HG03108 (cell line): ENCODE measurements around the gene TRABD2A.

Experiments
- ATAC-seq: cut with Tn5 transposase; IDR thresholded peaks from one replicate; pipeline ENCODE4 v1.9.1; 2021; ENCODE audit warnings: moderate library complexity; ENCODE audit not compliant: unreplicated experiment

The TRABD2A gene

DNA sequence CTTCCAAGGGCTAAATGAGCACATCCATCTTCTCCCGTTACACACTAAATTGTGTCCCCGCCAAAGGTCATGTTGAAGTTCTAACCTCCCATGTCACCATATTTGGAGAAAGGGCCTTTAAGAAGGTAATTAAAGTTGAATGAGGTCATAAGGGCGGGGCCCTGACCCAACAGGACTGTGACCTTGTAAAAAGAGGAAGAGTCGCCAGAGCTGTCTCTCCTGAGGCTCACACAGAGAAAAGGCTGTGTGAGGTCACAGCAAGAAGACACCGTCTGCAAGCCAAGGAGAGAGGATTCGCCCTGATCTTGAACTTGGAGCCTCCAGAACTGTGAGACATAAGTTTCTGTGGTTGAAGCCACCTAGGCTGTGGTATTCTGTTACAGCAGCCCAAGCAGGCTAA is 24.1 kb downstream of the TRABD2A start:
- no peak for ATAC-seq

DNA sequence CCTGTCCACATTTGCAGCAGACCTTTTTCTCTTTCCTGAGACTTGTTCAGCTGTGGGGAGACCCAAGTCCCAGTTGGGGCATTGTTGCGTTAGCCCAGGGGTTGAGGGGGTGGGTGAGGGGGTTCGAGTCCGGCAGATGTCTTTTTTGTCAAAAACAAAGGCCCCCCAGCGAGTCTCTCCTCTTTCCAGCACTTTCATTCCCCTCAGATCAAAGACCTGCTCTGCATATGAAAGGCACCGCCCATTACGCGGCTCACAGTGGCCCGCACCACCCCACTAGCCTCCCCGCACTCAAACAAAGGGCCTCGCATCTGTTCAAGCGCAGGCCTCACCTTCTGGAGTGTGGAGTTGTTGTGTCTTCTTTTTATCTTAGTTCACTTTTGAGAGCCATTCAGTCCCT is 25.2 kb downstream of the TRABD2A start:
- ATAC-seq, result no peak

DNA sequence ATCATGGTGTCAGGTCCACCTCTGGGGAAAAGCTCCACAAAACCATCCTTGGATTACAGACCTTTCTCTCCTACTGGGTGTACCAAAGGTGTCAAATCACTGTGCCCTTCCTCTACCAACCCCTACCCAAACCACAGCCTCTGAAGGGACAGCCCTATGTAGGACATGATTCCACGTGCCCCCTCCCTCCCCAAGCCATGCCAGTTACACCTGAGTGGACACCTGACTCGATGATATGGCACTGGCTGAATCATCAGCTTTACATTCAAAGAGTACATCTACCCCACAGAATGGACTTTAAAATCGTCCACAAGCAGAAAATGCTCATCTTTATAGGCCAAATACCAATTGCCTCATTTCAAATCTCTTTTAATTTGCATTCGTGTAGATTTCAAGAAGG is 26.0 kb downstream of the TRABD2A start:
- ATAC-seq, result no peak

DNA sequence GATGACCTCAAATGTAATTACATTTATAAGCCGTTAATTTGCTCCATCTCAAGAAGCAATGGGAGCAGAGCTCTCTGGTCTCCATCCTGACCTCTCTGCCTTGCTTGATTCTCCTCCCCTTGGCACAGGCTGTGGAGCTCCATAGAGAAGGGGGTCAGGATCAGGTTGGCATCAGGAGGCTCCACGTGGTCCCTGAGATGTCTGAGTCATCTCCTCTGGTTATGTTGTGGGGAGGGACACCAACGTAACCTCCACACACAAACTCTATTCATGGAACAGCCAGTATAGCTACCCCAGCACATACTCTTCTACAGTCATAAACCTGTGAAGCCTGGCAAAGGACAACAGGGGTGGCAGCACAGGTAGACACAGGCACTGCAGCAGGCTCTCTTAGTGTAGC is 29.0 kb downstream of the TRABD2A start:
- ATAC-seq, result no peak

DNA sequence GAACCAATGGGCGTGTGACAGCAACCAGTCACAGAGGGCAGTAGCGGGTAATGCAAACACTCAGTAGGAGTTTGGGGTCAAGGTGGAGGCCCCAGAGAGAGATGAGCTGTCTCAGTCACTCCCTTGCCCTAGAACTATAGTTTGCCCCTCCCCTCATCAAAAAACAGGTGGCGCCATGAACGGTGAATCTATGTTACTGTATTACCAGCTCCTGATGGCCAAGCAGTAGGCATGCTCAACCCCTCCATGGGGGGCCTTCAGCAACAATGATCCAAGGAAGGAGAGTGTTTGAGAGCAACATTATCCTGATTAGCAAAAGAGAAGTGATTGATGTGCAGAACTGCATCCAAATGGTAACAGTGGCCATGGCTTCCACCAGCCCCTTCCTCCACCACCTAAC is 30.4 kb downstream of the TRABD2A start:
- ATAC-seq, result no peak

DNA sequence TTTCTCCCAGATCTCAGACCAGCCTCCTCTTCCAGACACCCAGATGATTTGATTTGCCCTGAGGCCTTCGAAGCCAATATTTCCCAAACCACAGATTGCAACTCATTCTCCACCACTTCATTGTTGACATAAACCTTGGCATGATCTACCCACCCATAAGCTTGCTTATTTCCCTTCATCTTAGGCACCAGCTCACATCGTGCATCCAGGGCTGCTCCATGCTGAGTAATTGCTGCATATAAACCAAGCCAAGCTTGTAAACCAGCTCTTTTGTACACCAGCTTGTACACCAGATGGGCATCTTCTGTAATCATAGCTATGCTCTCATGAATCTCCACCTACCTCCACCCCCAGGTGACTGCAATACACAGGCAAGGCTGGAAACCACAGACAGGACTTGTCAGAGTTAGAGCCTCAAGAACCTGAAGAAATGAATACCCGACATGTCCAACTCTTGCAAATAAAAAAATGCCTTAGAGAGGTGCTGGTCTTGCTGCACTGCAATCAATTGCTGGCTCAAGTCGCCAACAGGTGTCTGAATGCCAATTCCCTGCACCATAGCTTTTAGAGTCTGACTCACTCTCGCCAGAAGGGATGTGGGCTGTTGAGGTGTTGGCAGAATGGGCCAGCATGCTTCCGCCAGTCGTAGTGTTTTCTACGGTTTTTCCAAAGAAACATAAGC is 31.5 kb downstream of the TRABD2A start:
- no peak for ATAC-seq

DNA sequence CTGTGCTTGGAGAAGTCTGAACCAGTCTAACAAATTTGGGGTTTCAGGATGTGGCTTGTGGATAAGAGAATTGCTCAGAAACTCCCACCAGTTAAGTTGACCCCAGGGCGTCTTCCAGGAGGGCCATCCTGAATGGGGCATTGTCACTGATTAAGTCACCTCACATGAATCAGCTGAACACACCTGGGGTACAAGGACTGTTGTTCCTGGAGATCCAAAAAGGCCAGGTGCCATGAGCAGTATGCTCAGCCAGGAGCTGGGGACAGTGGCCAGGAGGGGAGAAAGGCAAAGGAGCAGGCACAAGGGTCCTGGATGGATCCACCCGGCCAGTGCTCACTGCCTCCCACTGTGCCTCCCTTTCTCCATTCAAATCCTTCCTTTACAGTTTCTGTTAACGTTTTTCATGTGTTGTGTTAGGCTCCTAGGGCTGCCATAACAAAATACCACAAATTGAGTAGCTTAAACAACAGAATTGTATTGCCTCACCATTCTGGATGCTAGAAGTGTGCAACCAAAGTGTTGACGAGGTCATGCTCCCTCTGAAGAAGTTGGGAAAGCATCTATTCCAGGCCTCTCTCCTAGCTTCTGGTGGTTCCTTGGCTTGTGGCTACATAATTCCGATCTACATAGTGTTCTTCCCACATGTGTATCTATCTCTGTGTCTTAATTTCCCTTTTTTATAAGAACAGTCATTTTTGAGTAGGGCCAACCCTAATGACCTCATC is 33.4 kb downstream of the TRABD2A start:
- ATAC-seq, result no peak

DNA sequence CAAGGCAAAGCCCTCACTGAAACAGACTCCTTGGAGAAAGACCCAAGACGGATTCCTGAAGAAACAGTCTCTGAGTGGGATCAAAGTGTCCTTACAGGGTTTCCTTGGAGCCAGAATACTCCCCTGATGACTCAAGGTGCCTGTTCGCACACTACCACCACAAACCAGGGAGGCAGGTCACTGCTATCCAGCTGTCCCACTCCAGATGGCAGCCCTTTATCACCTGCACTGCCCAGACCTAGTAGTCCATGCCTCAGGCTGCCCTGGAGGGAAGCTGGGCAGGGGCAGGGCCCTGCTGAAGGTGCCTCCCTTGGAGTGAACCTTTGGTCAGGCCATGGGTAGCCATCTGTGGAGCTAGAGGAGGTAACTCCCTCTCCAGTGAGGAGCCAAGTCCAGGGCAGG is 34.1 kb downstream of the TRABD2A start:
- no peak for ATAC-seq

DNA sequence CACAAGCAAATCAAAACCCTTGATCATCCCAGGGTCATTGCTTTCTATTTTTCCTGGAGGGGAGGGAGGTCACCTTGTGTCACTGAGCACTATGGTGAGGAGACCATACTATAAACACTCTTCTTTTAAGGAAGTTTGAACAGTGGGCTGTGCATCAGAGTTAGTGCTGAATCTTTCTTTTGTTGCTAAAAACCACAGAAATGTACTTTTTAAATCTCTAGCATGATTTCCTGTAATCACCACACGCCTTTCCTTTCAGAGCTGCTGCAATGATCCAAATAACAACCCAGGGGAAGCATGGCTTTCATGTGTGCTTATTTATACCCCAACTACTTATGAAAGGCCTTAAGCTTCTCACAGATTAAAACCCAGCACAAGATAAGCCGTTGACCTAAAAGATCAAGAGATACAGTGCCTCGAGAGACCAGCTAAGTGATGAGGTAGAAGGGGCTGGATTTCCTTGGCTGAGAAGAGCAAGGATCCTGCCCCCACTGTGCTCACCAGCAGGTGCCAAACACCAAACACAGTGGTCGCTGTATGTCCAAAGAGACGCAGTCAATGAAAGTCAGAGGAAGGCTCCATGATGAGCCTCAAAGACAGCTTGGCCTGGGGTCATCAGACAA is 34.7 kb downstream of the TRABD2A start:
- ATAC-seq, result no peak

DNA sequence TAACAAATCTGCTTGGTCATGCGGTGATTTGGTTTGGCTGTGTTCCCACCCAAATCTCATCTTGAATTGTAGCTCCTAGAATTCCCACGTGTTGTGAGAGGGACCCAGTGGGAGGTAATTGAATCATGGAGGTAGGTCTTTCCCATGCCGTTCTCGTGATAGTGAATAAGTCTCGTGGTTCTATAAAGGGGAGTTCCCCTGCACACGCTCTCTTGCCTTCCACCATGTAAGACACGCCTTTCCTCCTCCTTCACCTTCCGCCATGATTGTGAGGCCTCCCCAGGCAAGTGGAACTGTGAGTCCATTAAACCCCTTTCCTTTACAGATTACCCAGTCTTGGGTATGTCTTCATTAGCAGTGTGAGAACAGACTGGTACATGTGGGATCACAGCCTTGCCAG is 36.7 kb downstream of the TRABD2A start:
- ATAC-seq, result no peak

DNA sequence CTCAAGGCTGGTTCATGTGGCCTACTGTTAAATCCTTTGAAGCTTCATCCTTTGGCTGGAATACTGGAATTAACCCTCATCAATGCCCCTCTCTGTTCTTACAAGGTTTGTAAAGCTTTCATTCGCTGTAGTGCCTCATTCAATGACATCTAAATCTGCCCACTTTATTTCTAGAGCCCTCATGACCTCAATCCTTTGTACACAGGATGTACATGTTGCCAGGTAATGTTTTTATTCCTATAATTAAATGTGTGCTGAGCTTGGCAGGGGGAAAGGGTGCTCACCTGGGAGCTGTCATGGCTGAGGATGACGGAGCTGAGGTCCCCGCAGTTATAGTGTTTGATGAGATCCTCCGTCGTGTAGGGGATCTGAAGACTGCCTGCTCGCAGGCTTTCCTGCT is 39.3 kb downstream of the TRABD2A start:
- no peak for ATAC-seq

DNA sequence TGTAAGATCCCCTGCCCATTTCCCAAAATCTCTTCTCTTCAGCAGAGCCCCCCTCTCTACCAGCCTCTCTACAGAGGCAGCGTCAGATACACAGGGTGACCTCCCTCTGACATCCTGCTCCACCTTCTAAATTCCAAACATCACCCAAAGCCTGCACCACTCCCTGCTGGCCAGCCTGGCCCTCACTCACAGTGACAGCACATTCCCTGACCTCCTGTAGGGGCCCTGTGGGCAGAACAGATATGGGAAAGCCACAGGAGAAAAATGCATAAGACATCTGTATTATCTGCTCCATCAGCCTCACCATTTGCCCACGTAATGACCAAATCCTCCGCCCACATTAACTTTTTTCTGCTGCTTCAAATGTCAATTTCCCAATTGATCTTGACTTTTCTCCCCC is 40.6 kb downstream of the TRABD2A start:
- ATAC-seq, result no peak

DNA sequence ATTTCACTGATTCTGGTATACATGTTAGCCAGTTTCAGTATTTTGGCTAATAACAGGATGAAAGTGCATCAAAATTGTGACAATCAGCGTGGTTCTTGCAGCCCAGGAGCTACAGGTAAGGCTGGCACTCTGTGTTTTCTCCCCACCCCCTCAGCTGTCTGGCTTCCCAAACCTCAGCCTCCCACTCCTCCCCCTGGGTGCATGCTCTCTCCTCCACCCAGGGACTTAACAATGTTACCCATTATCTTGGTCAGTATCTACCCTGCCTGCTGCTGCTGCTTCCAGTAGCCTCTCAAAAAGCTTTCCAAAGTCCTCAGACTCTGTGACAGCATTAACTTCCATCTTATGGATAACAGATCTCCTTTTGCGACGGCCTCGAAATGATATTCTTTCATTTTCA is 41.0 kb downstream of the TRABD2A start:
- ATAC-seq, result no peak

DNA sequence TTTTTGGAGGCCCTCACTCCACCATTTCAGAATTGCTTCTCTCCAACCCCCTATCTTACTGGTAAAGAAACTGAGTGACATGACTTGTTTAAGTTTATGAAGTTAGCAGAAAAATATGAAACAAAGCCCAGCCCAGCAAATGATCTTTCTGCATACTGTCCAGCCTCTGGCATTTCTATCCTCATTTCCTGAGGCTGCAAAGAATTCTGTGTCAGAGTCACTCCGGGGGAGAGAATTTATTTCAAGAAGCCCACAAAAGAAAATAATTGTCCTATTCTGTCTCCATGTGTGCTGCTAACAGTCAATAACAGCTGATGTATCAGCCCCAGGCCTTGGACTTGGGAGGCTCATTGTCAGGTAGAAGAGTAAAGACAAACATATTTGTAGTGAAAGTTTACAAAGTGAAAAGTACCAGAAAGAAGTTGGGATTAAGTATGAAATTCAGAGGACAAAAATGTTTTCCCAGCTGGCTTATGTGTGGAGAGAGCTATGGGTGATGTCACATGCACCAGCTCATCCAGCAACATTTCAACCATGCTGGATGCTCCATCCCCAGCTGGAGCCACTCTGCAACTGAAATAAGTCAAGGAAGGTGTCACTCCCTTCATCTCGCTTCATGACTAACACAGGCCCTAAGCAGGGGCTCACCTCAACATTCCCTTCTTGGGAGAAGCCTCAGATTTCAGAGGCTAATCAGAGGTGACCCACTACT is 42.3 kb downstream of the TRABD2A start:
- no peak for ATAC-seq

DNA sequence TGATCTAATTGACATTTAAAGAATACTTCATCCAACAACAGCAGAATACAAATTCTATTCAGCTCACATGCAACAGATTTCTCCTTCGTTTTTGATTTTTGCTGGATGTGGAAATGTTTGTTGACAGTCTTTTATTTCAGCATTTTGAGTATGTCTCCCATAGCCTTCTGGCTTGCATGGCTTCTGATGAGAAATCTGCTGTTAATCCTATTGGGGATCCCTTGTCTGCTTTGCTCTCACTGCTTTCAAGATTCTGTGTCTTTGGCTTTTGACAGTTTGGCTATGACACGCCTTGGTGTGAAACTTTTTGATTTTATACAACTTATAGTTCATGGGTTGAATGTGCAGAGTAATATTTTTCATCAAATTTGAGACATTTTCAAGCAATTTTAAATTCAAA is 44.7 kb downstream of the TRABD2A start:
- no peak for ATAC-seq

DNA sequence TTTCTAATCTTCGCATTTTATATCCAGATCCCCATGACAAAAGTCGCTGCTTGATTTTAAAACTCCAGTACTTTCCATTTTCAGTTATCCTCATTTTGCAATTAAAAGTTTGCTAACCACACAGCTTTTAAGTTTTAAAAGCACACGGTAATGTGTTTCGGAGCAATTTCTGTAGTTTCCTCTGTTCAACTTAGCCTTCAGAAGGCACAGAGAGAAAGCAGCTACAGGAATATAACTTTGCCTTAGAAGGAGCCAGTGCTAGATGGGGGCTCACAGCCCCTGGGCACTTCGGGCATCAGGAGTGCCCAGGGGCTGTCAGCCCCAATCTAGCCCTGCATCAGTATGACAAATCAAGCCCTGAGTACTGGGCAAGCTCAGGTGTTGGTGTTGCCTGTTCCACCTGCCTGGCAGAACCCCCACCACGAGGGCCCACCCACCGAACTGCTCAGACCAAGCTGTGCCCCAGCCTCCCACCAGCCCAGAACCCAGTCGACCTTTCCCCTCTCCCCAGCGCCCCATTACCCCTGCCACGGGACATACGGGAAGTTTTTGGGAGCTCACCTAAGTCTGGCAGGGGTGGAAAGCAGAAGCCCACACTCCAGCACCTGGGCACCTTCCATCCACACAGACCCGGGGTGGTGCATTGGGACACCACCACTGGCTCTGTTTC is 47.3 kb downstream of the TRABD2A start:
- ATAC-seq, result no peak

DNA sequence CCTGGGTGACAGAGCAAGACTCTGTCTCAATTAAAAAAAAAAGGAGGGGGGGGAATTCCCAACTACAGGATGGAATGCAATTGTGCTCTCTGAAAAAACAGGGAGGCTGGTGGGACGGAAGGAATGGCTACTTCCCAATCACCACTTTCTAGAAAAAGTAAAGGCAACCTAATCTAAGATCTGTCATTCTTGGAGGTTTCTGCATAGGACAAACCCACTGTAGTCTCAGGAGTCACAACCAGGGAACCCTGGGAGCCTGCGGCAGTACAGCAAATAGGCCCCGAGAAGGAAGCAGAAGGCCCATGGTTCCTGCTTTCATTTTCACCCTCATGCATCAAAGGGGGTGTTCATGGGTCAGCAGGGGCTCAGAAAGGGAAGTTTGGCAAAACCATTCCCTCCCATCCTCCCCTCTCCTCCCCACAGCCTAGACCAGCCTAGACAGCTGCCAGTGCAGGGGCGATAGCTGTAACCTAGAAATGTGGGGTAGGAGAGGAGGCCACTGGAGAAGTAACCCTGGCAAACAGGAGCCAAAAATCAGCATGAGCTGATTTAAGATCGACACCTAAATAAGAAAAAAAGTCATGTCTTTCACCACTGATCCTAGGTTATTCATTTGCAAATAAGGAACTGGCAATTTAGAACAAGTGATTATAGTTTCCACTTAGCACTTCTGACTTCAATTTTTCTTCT is 48.0 kb downstream of the TRABD2A start:
- ATAC-seq, result peak; percentile 79

DNA sequence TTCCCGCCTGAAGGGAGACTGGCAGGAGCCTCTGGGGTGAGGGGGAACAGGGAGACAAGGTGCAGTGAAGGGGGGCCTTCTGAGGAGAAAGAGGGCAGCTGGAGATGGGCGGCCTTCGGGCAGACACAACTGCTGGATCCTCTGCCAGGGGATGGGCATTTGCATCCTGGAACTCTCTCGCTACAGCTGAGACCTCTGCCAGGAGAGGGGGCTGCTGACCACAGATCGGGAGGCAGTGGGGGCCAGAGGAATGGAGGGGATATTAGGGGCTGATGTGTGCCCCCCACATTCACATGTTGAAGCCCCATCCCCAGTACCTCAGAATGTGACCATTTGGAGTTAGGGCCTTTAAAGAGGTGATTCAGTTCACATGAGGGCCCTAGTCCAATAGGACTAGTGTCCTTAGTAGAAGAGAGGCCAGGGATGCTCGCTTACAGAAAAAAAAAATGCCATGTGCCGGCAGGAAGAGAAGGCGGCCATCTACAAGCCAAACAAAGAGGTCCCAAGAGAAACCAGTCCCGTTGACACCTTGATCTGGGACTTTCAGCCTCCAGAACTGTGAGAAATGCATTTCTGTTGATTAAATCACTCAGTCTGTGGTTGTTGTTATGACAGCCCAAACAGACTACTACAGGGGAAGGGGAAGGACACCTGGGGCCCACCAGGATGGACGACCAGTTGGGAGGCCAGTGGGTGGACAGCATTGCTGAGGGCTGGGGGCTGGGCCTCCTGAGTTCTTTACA is 50.0 kb downstream of the TRABD2A start:
- ATAC-seq, result no peak

DNA sequence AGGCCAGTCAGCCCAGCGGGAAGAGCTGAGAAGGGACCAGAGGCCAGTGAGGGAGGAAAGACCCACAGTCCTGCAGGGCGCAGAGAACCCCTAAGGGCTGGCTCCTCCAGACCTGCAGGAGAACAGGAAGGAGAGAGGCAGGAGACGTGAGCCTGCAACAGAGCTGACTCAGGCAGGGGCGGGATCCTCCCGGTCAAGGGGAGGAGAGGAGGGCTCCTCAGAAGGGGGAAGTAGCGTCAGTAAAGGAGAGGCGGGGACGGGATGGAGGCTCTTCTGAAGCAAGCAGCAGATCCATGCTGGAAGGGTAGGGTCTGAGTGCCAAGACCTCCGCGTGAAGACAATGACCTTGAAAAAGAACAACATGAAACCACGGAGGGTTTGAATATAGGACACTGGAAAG is 50.8 kb downstream of the TRABD2A start:
- ATAC-seq, result no peak

DNA sequence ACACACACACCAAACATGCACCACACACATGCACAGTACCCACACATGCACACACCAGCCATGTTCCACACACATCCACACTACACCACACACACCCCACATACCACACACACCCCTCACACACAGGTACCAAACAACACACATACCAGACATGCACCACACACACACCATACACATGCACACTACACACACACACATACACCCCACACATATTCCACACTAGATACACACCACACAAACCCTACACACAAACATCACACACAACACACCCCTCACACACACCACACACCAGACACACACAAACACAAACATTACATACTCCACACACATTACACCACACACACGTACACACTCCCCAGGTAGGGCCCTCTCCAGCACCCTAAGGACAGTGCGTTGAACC is 51.2 kb downstream of the TRABD2A start:
- ATAC-seq, result no peak
